HG03460 (cell line): ENCODE measurements around the gene ENTPD6.

Experiments
- ATAC-seq: cut with Tn5 transposase; IDR thresholded peaks from one replicate; pipeline ENCODE4 v1.9.1; 2021; ENCODE audit not compliant: unreplicated experiment

Gene ENTPD6

GRCh38 chr20:25187635-25188034, 7.9 kb upstream of the ENTPD6 start:
- ATAC-seq = no peak

- no peak for ATAC-seq
Observed at GRCh38 chr20:25188218-25188617, 7.3 kb upstream of the ENTPD6 start.

GRCh38 chr20:25191051-25191450, 4.5 kb upstream of the ENTPD6 start:
- no peak for ATAC-seq

GRCh38 chr20:25191689-25192088, 3.8 kb upstream of the ENTPD6 start:
- no peak for ATAC-seq

GRCh38 chr20:25193843-25194242, 1.7 kb upstream of the ENTPD6 start:
- ATAC-seq = no peak

- ATAC-seq = no peak
Observed at GRCh38 chr20:25194333-25194972, 1.1 kb upstream of the ENTPD6 start.

- ATAC-seq = peak; percentile 22
Observed at GRCh38 chr20:25195962-25196785, 662 bp downstream of the ENTPD6 start.

- no peak for ATAC-seq
Observed at GRCh38 chr20:25196786-25197120, 1.2 kb downstream of the ENTPD6 start.

- no peak for ATAC-seq
Observed at GRCh38 chr20:25197183-25197869, 1.8 kb downstream of the ENTPD6 start.

GRCh38 chr20:25197870-25198190, 2.3 kb downstream of the ENTPD6 start:
- no peak for ATAC-seq

- ATAC-seq = no peak
Observed at GRCh38 chr20:25198663-25199383, 3.3 kb downstream of the ENTPD6 start.

GRCh38 chr20:25199473-25200260, 4.2 kb downstream of the ENTPD6 start:
- no peak for ATAC-seq

- ATAC-seq = no peak
Observed at GRCh38 chr20:25203089-25203488, 7.6 kb downstream of the ENTPD6 start.

GRCh38 chr20:25203871-25204320, 8.4 kb downstream of the ENTPD6 start:
- ATAC-seq = no peak

GRCh38 chr20:25204550-25205276, 9.2 kb downstream of the ENTPD6 start:
- no peak for ATAC-seq

- ATAC-seq = no peak
Observed at GRCh38 chr20:25205277-25206062, 10.0 kb downstream of the ENTPD6 start.

GRCh38 chr20:25206063-25206403, 10.5 kb downstream of the ENTPD6 start:
- no peak for ATAC-seq

- no peak for ATAC-seq
Observed at GRCh38 chr20:25206548-25206947, 11.0 kb downstream of the ENTPD6 start.
